GM23338 (cell line): Measurements from ENCODE around the gene FREM3.

Experiments
- CREB1 ChIP-seq: fragments of 250-450 bp; sonication (Bioruptor Pico); IDR thresholded peaks from 2 replicates; pipeline ENCODE4 v1.5.0; 2020; ENCODE audit warnings: low read depth, mild to moderate bottlenecking, moderate library complexity
- EZH2 ChIP-seq: fragments of 200-600 bp; sonication (generic); IDR thresholded peaks from one replicate; pipeline ENCODE4 v1.8.0; 2017; ENCODE audit warnings: antibody characterized with exemption, mild to moderate bottlenecking, low read depth; ENCODE audit not compliant: unreplicated experiment
- EZH2phosphoT487 ChIP-seq: fragments of 200-600 bp; sonication (generic); IDR thresholded peaks from one replicate; pipeline ENCODE4 v1.8.1; 2018; ENCODE audit warnings: antibody characterized with exemption; ENCODE audit not compliant: unreplicated experiment
- JUNB ChIP-seq: IDR thresholded peaks from one replicate; pipeline ENCODE4 v1.6.1; 2016; ENCODE audit warnings: antibody characterized with exemption; ENCODE audit not compliant: unreplicated experiment
- NANOG ChIP-seq: IDR thresholded peaks from 2 replicates; pipeline ENCODE4 v1.6.1; 2016; ENCODE audit warnings: antibody characterized with exemption, borderline replicate concordance
- POLR2AphosphoS5 ChIP-seq: IDR thresholded peaks from 2 replicates; pipeline ENCODE4 v1.6.1; 2016; ENCODE audit warnings: antibody characterized with exemption, low read depth
- STAT1 ChIP-seq: IDR thresholded peaks from one replicate; pipeline ENCODE4 v1.6.1; 2016; ENCODE audit warnings: antibody characterized with exemption; ENCODE audit not compliant: unreplicated experiment
- ZNF114 ChIP-seq: fragments of 250-450 bp; sonication (Bioruptor Pico); IDR thresholded peaks from 2 replicates; pipeline ENCODE4 v1.5.0; 2020; ENCODE audit warnings: mild to moderate bottlenecking, moderate library complexity
- ZNF331 ChIP-seq: fragments of 250-450 bp; sonication (Bioruptor Pico); IDR thresholded peaks from 2 replicates; pipeline ENCODE4 v1.5.0; 2020; ENCODE audit warnings: low read depth, mild to moderate bottlenecking, moderate library complexity
- TF ChIP-seq, protein P1 (sequence below), 2 experiments: fragments of 200-600 bp in 1 of 2; sonication (generic) in 1 of 2; conservative IDR thresholded peaks; 2 replicates each; pipeline versions ENCODE4 v1.5.1 to v1.6.1; 2016 to 2017; ENCODE audit warnings: antibody characterized with exemption in 2 of 2, low read depth in 2 of 2, mild to moderate bottlenecking in 2 of 2, moderate library complexity in 1 of 2
- TF ChIP-seq, protein P2 (sequence below): IDR thresholded peaks from one replicate; pipeline ENCODE4 v1.6.1; 2018; ENCODE audit warnings: antibody characterized with exemption; ENCODE audit not compliant: unreplicated experiment
- TF ChIP-seq, protein P3 (sequence below): IDR thresholded peaks from 2 replicates; pipeline ENCODE4 v1.6.1; 2016; ENCODE audit warnings: antibody characterized with exemption

DNA sequence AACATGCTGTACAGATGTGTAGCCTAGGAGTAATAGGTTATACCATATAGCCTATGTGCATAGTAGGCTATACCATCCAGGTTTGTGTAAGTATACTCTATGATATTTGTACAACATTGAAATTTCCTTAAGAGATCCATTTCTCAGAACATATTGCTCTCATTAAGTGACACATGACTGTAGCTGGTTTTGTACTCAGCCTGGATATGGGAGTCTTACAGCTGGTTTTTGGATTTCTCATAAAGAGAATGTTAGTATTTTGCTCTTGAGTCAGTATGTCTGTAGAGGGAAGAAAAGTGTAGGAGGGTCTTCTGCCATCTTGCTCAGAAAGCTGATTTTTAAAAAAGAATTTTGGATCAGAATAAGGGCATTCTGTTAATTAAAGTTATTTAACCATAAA is 101.7 kb downstream of the FREM3 start:
- TF ChIP-seq, protein P1, sequence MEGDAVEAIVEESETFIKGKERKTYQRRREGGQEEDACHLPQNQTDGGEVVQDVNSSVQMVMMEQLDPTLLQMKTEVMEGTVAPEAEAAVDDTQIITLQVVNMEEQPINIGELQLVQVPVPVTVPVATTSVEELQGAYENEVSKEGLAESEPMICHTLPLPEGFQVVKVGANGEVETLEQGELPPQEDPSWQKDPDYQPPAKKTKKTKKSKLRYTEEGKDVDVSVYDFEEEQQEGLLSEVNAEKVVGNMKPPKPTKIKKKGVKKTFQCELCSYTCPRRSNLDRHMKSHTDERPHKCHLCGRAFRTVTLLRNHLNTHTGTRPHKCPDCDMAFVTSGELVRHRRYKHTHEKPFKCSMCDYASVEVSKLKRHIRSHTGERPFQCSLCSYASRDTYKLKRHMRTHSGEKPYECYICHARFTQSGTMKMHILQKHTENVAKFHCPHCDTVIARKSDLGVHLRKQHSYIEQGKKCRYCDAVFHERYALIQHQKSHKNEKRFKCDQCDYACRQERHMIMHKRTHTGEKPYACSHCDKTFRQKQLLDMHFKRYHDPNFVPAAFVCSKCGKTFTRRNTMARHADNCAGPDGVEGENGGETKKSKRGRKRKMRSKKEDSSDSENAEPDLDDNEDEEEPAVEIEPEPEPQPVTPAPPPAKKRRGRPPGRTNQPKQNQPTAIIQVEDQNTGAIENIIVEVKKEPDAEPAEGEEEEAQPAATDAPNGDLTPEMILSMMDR (conservative IDR thresholded peaks at IDR 0.05; ENCODE audit: low read depth in 2 of 2) = no peak
- no peak for TF ChIP-seq POLR2AphosphoS5
- TF ChIP-seq EZH2 = no peak
- TF ChIP-seq CREB1 (CRISPR knock-in tag) = no peak
- TF ChIP-seq JUNB = no peak
- TF ChIP-seq, protein P2, sequence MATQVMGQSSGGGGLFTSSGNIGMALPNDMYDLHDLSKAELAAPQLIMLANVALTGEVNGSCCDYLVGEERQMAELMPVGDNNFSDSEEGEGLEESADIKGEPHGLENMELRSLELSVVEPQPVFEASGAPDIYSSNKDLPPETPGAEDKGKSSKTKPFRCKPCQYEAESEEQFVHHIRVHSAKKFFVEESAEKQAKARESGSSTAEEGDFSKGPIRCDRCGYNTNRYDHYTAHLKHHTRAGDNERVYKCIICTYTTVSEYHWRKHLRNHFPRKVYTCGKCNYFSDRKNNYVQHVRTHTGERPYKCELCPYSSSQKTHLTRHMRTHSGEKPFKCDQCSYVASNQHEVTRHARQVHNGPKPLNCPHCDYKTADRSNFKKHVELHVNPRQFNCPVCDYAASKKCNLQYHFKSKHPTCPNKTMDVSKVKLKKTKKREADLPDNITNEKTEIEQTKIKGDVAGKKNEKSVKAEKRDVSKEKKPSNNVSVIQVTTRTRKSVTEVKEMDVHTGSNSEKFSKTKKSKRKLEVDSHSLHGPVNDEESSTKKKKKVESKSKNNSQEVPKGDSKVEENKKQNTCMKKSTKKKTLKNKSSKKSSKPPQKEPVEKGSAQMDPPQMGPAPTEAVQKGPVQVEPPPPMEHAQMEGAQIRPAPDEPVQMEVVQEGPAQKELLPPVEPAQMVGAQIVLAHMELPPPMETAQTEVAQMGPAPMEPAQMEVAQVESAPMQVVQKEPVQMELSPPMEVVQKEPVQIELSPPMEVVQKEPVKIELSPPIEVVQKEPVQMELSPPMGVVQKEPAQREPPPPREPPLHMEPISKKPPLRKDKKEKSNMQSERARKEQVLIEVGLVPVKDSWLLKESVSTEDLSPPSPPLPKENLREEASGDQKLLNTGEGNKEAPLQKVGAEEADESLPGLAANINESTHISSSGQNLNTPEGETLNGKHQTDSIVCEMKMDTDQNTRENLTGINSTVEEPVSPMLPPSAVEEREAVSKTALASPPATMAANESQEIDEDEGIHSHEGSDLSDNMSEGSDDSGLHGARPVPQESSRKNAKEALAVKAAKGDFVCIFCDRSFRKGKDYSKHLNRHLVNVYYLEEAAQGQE = no peak
- TF ChIP-seq ZNF114 (CRISPR knock-in tag) = no peak
- TF ChIP-seq STAT1 = no peak
- TF ChIP-seq ZNF331 (CRISPR knock-in tag) = no peak
- TF ChIP-seq, protein P3, sequence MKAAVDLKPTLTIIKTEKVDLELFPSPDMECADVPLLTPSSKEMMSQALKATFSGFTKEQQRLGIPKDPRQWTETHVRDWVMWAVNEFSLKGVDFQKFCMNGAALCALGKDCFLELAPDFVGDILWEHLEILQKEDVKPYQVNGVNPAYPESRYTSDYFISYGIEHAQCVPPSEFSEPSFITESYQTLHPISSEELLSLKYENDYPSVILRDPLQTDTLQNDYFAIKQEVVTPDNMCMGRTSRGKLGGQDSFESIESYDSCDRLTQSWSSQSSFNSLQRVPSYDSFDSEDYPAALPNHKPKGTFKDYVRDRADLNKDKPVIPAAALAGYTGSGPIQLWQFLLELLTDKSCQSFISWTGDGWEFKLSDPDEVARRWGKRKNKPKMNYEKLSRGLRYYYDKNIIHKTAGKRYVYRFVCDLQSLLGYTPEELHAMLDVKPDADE = no peak
- TF ChIP-seq EZH2phosphoT487 = no peak
- no peak for TF ChIP-seq NANOG
